HuH-7.5 (cell line): ENCODE data around the gene EDN1.
A peak's percentile ranks its signal among the peaks of the same experiment; 100 is the strongest.
"Not testable (repeated sequence)": the region's sequence is repeated elsewhere in the genome, so short reads cannot be mapped to it uniquely, and the experiment has no call there.

Experiments used
- DNase-seq: peaks from one replicate; pipeline ENCODE4 v3.0.0; 2011; ENCODE audit warnings: low spot score

EDN1 gene

DNA sequence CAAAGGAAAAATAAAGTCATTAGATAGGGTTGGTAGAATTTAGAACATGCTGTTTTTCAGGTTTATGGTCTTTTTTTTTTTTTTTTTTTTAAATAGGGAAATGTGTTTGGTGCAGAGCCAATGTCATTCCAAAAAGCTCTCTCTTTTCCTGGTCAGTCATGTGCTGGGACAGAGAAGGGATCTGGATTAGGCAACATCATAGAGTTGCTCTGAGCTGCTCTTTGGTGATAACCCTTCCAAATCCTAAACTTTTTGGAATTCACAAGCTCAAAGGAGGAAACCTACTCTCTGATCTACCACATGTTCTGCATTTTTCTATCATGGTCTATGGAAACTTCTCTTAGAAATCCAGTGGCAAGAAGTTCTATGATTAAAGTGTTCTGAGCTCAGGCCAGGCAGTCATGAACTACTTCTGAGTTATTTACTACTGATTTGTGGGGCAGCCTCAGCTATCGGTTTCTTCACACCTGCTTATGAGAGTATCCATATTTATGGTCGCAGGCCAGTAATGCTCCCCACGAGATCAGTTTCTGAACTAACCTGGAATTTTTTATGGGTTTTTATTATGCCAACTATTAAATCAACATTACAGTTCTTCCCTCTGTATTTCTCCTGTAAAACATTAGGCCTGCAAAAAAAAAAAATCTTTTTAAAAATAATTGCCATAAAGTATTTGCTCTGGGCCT is 4.8 kb downstream of the EDN1 start:
- DNase-seq, result no peak

DNA sequence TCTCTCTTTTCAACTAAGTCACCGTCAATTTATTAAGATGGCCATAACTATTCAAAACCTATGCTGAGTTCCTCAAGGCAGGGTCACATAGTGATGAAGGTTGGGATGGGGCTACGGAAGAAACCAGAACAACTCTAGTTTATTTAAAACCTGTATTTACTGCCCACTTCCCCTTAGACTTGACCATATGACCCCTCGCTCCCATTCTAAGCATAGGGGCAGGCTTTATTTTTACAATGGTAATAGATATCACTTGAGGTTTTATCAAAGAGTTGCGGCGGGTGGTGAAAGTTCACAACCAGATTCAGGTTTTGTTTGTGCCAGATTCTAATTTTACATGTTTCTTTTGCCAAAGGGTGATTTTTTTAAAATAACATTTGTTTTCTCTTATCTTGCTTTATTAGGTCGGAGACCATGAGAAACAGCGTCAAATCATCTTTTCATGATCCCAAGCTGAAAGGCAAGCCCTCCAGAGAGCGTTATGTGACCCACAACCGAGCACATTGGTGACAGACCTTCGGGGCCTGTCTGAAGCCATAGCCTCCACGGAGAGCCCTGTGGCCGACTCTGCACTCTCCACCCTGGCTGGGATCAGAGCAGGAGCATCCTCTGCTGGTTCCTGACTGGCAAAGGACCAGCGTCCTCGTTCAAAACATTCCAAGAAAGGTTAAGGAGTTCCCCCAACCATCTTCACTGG is 5.5 kb downstream of the EDN1 start:
- no peak for DNase-seq

- no peak for DNase-seq
Observed at GRCh38 chr6:12296255-12296573, 6.1 kb downstream of the EDN1 start.

DNA sequence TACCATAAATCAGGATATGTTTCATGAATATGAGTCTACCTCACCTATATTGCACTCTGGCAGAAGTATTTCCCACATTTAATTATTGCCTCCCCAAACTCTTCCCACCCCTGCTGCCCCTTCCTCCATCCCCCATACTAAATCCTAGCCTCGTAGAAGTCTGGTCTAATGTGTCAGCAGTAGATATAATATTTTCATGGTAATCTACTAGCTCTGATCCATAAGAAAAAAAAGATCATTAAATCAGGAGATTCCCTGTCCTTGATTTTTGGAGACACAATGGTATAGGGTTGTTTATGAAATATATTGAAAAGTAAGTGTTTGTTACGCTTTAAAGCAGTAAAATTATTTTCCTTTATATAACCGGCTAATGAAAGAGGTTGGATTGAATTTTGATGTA is 6.4 kb downstream of the EDN1 start:
- DNase-seq, result no peak

DNA sequence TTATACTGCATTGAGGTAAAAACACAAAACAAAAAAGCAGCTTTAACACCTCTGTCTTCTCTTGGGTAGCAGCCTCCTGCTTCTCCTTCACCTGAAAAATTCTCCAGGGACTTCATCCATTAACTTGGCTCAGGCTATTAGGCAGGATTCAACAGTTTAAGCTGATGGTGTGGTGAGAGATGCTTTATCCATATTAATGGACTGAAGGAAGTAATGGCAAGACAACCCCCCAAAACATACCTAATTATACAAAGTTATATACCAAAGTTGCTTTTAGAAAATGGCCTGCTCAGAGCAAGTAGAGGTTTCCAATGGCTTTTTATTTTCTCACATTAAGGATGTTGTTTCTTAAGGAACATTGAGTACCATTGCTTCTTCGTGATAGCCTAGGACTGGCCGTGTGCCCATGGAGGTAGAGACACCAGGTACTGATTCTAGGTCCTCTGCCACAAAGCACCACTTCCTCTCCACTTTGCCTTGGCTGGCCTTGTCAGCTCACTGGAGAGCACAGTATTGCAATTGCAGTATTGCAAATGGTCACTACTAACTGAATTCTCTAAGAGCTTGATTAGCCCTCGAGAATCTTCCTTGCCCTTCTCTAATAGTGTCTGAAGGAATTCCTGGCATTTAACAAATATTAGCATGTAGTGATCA is 7.3 kb downstream of the EDN1 start:
- DNase-seq, result no peak

DNA sequence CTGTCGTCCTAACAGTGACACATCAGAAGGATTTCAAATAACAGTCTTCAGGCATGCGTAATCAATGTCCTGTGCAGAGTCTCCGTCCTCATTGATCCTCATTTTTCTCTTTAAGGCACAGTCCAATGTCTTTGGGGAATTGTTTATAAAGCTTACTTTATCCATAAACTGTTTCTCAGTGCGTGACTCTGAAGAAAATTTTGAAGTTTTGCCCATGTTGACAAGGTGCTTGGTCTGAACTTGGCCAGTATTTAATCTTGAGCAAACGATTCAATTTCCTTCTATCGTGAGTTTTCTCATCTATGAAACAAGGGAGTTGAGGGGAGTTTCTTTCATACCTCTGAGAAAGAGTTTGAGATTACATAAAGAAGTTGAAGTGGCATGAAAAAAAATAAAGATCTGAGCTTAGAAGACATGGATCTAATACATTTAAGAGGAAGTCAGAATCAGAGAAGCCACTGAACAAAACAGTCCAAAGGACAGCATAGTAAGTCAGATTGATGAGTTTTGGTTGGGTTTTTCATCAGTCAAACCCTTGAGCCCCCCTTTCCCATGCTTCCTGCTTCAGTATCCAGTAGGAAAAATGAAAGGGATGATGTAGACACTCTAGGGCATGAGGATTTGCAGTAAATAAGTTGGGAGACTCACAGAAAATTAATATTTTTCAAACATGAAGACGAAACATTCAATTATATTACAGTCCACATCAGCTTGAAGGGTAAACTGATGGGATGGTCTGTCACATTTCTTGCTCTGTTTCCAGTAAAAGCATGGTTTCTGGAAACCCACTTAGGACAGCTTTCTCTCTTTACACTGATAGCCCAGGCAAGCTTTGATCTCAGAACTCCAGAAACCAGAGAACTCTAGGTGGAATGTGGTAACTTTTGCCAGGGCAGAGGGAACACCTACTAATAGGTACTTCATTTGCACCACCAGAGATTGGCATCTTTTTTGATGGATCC is 8.1 kb downstream of the EDN1 start:
- DNase-seq, result no peak

DNA sequence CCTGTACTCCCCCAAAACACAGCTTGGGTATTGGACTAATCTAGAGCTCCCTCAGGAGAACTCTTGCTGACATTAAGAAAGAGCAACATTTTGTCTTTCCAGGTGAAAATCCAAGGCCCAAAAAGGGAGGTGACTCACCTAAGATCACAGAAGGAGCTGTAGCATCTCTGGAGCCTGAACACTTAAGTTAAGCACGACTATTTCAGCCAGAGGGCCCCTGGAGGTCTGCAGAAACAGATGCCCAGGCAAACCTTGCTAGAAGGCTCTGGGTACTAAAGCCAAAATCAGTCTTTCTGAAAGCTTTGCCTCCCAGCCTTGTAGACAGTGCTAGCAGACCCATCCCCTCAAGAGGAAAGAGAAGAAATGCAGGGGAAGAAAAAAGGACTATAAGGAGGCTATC is 8.8 kb downstream of the EDN1 start:
- DNase-seq, result no peak

GRCh38 chr6:12301018-12301417 is 10.9 kb downstream of the EDN1 start:
- no peak for DNase-seq

DNA sequence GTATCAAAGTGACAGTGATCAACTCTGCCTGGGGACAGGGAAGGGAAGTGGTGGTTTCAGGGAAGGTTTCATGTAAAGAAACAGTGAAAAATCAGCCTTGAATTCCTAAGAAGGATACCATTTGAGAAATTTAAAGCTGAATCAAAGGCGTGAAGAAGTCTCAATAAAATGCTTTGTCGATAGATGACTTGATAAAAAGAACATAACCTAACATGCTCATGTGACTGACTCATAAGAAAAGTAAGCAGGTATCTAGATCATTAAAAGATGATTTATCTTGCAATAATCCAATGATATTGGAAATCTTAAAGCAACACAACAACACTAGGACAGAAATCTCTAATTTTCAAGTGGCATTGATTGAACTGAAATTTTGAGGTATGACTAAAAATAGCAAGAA is 14.3 kb downstream of the EDN1 start:
- DNase-seq, result no peak

DNA sequence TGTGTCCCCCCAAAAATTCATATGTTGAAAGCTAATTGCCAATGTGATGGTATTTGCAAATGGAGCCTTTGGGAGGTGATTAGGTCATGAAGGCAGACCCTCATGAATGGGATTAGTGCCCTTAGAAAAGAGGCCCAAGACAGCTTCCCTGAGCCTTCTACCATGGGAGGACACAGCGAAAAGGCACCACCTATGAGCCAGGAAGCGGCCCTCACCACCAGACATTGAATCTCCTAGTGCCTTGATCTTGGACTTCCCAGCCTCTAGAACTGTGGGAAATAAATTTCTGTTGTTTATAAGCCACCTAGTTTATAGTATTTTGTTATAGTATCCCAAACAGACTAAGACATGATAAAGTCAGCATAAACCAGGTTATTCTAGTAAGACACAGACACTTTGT is 18.9 kb downstream of the EDN1 start:
- no peak for DNase-seq

- DNase-seq, result no peak
Observed at GRCh38 chr6:12311106-12311505, 20.9 kb downstream of the EDN1 start.

- DNase-seq, result no peak
Observed at GRCh38 chr6:12312736-12313135, 22.6 kb downstream of the EDN1 start.

DNA sequence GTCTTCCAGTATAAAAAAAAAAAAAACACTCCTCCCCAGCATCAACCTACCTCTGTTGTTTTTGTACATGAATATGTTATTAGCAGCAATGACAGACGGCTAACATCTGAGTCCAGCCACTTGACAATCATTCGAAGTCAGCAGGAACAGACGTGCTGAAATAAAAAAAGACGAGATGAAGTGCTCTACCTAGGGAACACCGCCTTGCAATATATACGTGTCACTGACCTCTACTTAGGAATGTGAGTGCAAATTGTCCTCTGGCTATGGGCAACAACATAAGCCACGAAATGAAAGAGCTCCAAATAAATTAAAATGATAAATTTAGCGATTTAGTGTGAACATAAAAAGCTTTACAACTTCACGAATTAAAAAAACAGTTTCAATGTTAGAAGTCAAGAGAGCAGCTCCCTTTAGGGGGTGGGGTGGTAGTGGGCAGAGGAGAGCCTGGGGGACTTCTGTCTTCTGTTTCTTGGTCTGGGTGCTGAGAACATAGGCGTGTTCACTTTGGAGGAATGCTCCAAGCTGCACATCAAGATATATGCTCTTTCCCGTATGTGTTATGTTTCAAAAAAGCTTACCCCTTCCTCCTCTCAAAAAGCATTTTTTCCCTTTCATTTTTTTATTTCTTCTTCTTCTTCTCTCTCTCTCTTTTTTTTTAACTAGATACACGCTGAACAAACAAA is 23.3 kb downstream of the EDN1 start:
- DNase-seq, result no peak

GRCh38 chr6:12313992-12314589 is 23.9 kb downstream of the EDN1 start:
- no peak for DNase-seq

- no peak for DNase-seq
Observed at GRCh38 chr6:12314751-12315150, 24.6 kb downstream of the EDN1 start.

- no peak for DNase-seq
Observed at GRCh38 chr6:12315292-12316081, 25.3 kb downstream of the EDN1 start.

- no peak for DNase-seq
Observed at GRCh38 chr6:12318749-12319148, 28.6 kb downstream of the EDN1 start.

DNA sequence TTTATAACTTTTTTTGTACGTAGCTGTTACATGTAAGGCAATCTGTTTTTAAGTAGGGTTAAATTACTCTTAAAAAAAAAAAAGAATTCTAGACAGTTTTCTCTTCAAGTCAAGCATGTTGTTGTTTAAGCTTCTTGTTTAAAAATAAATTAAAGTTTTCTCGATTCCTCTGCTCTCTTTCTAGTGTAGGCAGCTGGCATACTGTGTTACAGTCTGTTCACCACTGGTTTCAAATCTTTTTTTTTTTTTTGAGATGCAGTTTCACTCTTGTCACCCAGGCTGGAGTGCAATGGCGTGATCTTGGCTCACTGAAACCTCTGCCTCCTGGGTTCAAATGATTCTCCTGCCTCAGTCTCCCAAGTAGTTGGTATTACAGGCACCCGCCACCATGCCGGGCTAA is 29.9 kb downstream of the EDN1 start:
- DNase-seq, result not testable (repeated sequence)

- peak; percentile 32 for DNase-seq
Observed at GRCh38 chr6:12324099-12324498, 33.9 kb downstream of the EDN1 start.

DNA sequence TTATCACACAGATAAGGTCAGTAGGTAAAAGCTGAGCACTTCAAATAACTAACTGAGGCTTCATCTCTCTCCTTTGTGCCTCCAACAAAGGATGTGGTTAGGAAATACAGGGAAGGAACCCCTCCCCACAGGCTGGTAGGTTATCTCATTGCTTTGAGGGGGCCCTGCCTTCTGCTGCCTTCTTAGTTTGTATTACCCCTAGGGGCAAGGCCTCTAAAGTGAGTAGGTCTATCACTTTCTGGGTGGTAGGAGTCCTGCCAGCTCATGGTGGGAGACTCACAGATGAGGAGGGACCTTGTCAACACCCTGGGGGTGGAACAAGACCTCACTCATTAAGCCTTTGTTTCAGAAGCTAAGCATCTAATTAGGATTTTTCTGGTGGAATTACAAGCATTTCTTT is 34.6 kb downstream of the EDN1 start:
- no peak for DNase-seq

GRCh38 chr6:12325872-12326271 is 35.7 kb downstream of the EDN1 start:
- DNase-seq, result no peak
